HepG2 (cell line): ENCODE measurements around the gene OR51G2. TPM values are rescaled to one million over a fixed set of nuclear protein-coding genes. Genes with fewer than 3 reads are reported as not detected.

ENCODE experiments used
- ATAC-seq: fragments of 200-7000 bp; cut with Tn5 transposase; 3 replicates; pipeline ENCODE4 v1.9.1; 2020; ENCODE audit warnings: mild to moderate bottlenecking, moderate library complexity
- BruUV-seq: library from RNA; stranded (reverse); fragments of 400-500 nt; replicated peaks from 2 replicates; lab custom pipeline; 2021; lab: Mats Ljungman, UMichigan
- CTCF ChIA-PET: fragments of 300-600 bp; formaldehyde crosslinking; extraction: SDS; loops from one replicate; lab custom pipeline; 2021; ENCODE audit warnings: low total read pairs, inconsistent platforms, low intra/inter-chr PET ratio; lab: Yijun Ruan, JAX
- POLR2A ChIA-PET: fragments of 350-600 bp; sonication (Branson Sonifier 250); formaldehyde crosslinking; loops from one replicate; lab custom pipeline; 2020; ENCODE audit warnings: antibody characterized with exemption, inconsistent platforms; lab: Yijun Ruan, JAX
- DNase-seq: peaks from one replicate; pipeline ENCODE4 v3.0.0-alpha.2; 2015; ENCODE audit warnings: low spot score
- FAIRE-seq: peaks from 3 replicates; lab custom pipeline; 2011; peaks lifted over from hg19 to GRCh38; lab: Jason Lieb, UNC
- H2AFZ ChIP-seq: one replicate; pipeline ENCODE4 v1.6.1; 2011; ENCODE audit warnings: low read length, inconsistent platforms
- H3K27ac ChIP-seq: fragments of 300-600 bp; 3 replicates; pipeline ENCODE4 v1.8.0; 2011; ENCODE audit warnings: mixed run types, mild to moderate bottlenecking, mixed read lengths, low read length, inconsistent platforms; ENCODE audit not compliant: insufficient read depth; ENCODE audit errors: extremely low read length
- H3K27me3 ChIP-seq, 2 experiments: fragments of 200-600 bp in 1 of 2; 2 replicates in 1 of 2; 3 replicates in 1 of 2; pipeline versions ENCODE4 v1.6.0 to v1.8.0; 2011; ENCODE audit warnings: low read length in 2 of 2, mild to moderate bottlenecking in 2 of 2, moderate library complexity in 2 of 2, inconsistent platforms in 1 of 2; ENCODE audit not compliant: insufficient read depth in 2 of 2, control insufficient read depth in 1 of 2
- H3K36me3 ChIP-seq, 2 experiments: fragments of 200-600 bp in 1 of 2; replicated peaks in 1 of 2; 2 replicates in 1 of 2; 3 replicates in 1 of 2; pipeline versions ENCODE4 v1.5.1 to v1.8.0; 2011; ENCODE audit warnings: low read length in 2 of 2, inconsistent platforms in 1 of 2; ENCODE audit not compliant: insufficient read depth in 2 of 2, control insufficient read depth in 1 of 2
- H3K4me1 ChIP-seq: 2 replicates; pipeline ENCODE4 v1.5.1; 2012; ENCODE audit warnings: low read length, inconsistent platforms; ENCODE audit not compliant: insufficient read depth
- H3K4me2 ChIP-seq: 2 replicates; pipeline ENCODE4 v1.6.0; 2011; ENCODE audit warnings: low read depth, low read length, inconsistent platforms
- H3K4me3 ChIP-seq, 3 experiments: fragments of 200-600 bp in 1 of 3; sonication (generic), shearing (Covaris generic) in 1 of 3; replicated peaks in 1 of 3; 2 replicates each; pipeline ENCODE4 v1.5.1; 2011 to 2016; ENCODE audit warnings: low read length in 3 of 3, inconsistent platforms in 2 of 3, low read depth in 2 of 3, mild to moderate bottlenecking in 2 of 3, control low read depth in 1 of 3, mixed read lengths in 1 of 3; ENCODE audit not compliant: insufficient read depth in 1 of 3
- H3K79me2 ChIP-seq: one replicate; pipeline ENCODE4 v1.6.1; 2011; ENCODE audit warnings: low read length, inconsistent platforms; ENCODE audit not compliant: insufficient read depth
- H3K9ac ChIP-seq: 2 replicates; pipeline ENCODE4 v1.6.0; 2011; ENCODE audit warnings: mild to moderate bottlenecking, low read depth, low read length, inconsistent platforms; ENCODE audit not compliant: insufficient read depth
- H3K9me3 ChIP-seq: 2 replicates; pipeline ENCODE4 v1.5.1; 2012; ENCODE audit warnings: mild to moderate bottlenecking, low read length
- H4K20me1 ChIP-seq: 2 replicates; pipeline ENCODE4 v1.6.0; 2011; ENCODE audit warnings: inconsistent platforms, mild to moderate bottlenecking, low read length, moderate library complexity; ENCODE audit not compliant: insufficient read depth
- CBX5 ChIP-seq: sonication (generic); formaldehyde crosslinking; IDR thresholded peaks from 2 replicates; pipeline ENCODE4 v1.4.0; 2020; ENCODE audit warnings: missing genetic modification reagents, borderline replicate concordance
- FOXJ3 ChIP-seq: sonication (generic); formaldehyde crosslinking; IDR thresholded peaks from 2 replicates; pipeline ENCODE4 v1.4.0; 2020; ENCODE audit warnings: missing genetic modification reagents, mild to moderate bottlenecking, borderline replicate concordance
- FUBP1 ChIP-seq: sonication (generic); formaldehyde crosslinking; IDR thresholded peaks from 2 replicates; pipeline ENCODE4 v1.5.1; 2020; ENCODE audit warnings: missing genetic modification reagents, mild to moderate bottlenecking, borderline replicate concordance
- HOXA7 ChIP-seq: sonication (generic); formaldehyde crosslinking; IDR thresholded peaks from 2 replicates; pipeline ENCODE4 v1.8.1; 2022; ENCODE audit warnings: mild to moderate bottlenecking, missing genetic modification reagents, moderate library complexity
- IKZF4 ChIP-seq: sonication (generic); formaldehyde crosslinking; IDR thresholded peaks from 2 replicates; pipeline ENCODE4 v1.5.1; 2020; ENCODE audit warnings: borderline replicate concordance, mild to moderate bottlenecking, low read depth, missing genetic modification reagents; ENCODE audit errors: not compliant biosample characterization
- MLXIP ChIP-seq: sonication (generic); formaldehyde crosslinking; IDR thresholded peaks from 2 replicates; pipeline ENCODE4 v1.9.0; 2021; ENCODE audit warnings: missing genetic modification reagents, borderline replicate concordance
- STAG1 ChIP-seq: sonication (generic); formaldehyde crosslinking; IDR thresholded peaks from 2 replicates; pipeline ENCODE4 v1.4.0; 2020; ENCODE audit warnings: missing genetic modification reagents
- ZNF17 ChIP-seq: sonication (generic); formaldehyde crosslinking; IDR thresholded peaks from 2 replicates; pipeline ENCODE4 v1.5.0; 2020; ENCODE audit warnings: mild to moderate bottlenecking, missing genetic modification reagents
- ZNF558 ChIP-seq: sonication (generic); formaldehyde crosslinking; IDR thresholded peaks from 2 replicates; pipeline ENCODE4 v1.9.0; 2022; ENCODE audit warnings: mild to moderate bottlenecking, missing genetic modification reagents, borderline replicate concordance
- ZNF644 ChIP-seq: IDR thresholded peaks from 2 replicates; pipeline ENCODE4 v1.6.1; 2016; ENCODE audit warnings: low read depth
- in situ Hi-C: cut with HindIII; loops from 2 replicates; pipeline ENCODE4 v1.10.0; 2017; ENCODE audit warnings: low pct_unique_long_range_greater_than_20kb; ENCODE audit not compliant: extremely low pct_ligation_motif_present
- intact Hi-C: fragments of 100-400 bp; cut with micrococcal nuclease; formaldehyde crosslinking; loops from one replicate; pipeline ENCODE4 v1.10.0; 2022; ENCODE audit not compliant: unreplicated experiment
- polyA plus RNA-seq, 8 experiments: library from polyadenylated mRNA; depleted of rRNA in 3 of 8; stranded (reverse) in 7 of 8; unstranded in 1 of 8; fragments of >200 nt; fragmentation: Illumina TruSeq in 4 of 8; extraction: Trizol in 4 of 8; gene quantifications; 2 replicates each; pipeline versions ENCODE4 v1.2.1 to v1.2.3, GENCODE V29; 2011 to 2016; ENCODE audit warnings: low read depth in 4 of 8, missing spikeins in 1 of 8, mixed read lengths in 1 of 8; ENCODE audit not compliant: insufficient read depth in 1 of 8
- total RNA-seq, 5 experiments: library from RNA; depleted of rRNA; stranded (reverse); fragments of >200 nt; fragmentation: Illumina TruSeq; extraction: Trizol; gene quantifications; 2 replicates each; pipeline ENCODE4 v1.2.3, GENCODE V29; 2016; ENCODE audit warnings: low read depth in 1 of 5

OR51G2 gene
- total and polyA plus RNA-seq, 2 of the 13 experiments (the other 11 are each of a cell fraction or from before 2014, with no cell fraction given) = not detected

- Histone ChIP-seq H3K4me1 (no peaks in the 10 kb centered on the region), H3K27me3 (no peaks in the 10 kb centered on the region), H2AFZ (no peak within 1 kb of the TSS), H3K9ac (no peak within 1 kb of the TSS), H3K4me3 (no peak within 1 kb of the TSS), H3K27ac (no peak within 1 kb of the TSS), H3K9me3 (no peaks in the 10 kb centered on the region), H3K36me3 (no peaks in the 10 kb centered on the region), H3K4me2 (no peak within 1 kb of the TSS), H4K20me1 (no peaks in the 10 kb centered on the region), H3K79me2 (no peaks in the 10 kb centered on the region)
- in situ Hi-C loops (no loop called here), intact Hi-C loops (no loop called here)
- no peak for DNase-seq
- FAIRE-seq = no peak
- ChIA-PET POLR2A (no interaction called here), CTCF (no interaction called here)
- ATAC-seq = no peak
- TF ChIP-seq HOXA7 (CRISPR knock-in tag) (no peak), FUBP1 (CRISPR knock-in tag) (no peak), ZNF558 (CRISPR knock-in tag) (no peak), STAG1 (CRISPR knock-in tag) (no peak), FOXJ3 (CRISPR knock-in tag) (no peak), CBX5 (CRISPR knock-in tag) (no peak), ZNF17 (CRISPR knock-in tag) (no peak), IKZF4 (CRISPR knock-in tag) (no peak), MLXIP (CRISPR knock-in tag) (no peak), ZNF644 (CRISPR knock-in tag) (no peak)
- no TSS peak for BruUV-seq
Observed at GRCh38 chr11:4903484-4903883, 15.7 kb downstream of the OR51G2 start, which contains the start of gene OR51A7. Gene OR51A7 (plus strand): TSS chr11:4903783. CDS start chr11:4907370, 3,587 bp downstream.
